ENCODE results near the gene SSBP3.
"Not testable (repeated sequence)": the region's sequence is repeated elsewhere in the genome, so short reads cannot be mapped to it uniquely, and the experiment has no call there.

SSBP3 gene

DNA sequence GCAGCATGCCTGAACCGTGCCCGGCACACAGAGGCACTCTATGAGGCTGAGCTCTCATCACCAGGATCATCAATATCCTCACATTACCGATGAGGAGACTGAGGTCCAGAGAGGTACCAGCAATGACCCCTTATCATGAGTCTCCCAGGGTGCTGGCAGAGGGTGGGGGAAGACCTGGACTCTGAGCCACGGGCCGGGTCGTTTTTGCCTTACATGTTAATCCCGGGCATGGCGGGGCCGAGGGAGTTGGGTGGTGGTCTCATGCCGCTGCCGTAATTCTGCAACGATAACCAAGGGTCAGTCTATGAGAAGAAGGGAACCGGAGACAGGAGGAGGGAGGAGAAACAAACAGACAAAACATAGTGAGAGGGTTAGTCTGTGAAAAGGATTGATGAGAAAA lies 163.2 kb downstream of the SSBP3 start:
- DNase-seq (ENCODE audit: low read depth, low spot score) = no peak
- no peak overlapping the region for H3K4me3 ChIP-seq (ENCODE audit: low read length)

DNA sequence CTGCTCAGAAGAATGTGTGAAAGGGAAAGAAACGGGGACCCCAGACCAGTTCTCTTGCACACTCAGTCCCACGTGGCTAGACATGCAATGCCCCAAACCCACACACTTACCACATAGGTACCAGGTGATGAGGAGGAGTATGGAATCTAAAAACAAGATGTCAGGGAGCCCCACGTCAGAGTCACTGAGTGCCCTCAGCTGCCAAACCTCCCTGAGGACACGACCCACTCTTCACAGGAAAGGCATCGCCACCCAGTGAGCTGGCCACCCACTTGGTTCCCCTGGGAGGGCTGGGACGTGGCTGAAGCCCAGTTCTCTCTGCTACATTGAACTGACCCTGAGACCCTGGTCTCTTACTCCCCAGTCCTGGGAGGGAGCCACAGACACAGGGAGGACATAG lies 164.8 kb downstream of the SSBP3 start:
- H3K4me3 ChIP-seq (ENCODE audit: low read length) = no peak overlapping the region
- no peak for DNase-seq (ENCODE audit: low read depth, low spot score)

GRCh38 chr1:54240741-54241335 lies 165.4 kb downstream of the SSBP3 start:
- no peak overlapping the region for H3K4me3 ChIP-seq (ENCODE audit: low read length)

DNA sequence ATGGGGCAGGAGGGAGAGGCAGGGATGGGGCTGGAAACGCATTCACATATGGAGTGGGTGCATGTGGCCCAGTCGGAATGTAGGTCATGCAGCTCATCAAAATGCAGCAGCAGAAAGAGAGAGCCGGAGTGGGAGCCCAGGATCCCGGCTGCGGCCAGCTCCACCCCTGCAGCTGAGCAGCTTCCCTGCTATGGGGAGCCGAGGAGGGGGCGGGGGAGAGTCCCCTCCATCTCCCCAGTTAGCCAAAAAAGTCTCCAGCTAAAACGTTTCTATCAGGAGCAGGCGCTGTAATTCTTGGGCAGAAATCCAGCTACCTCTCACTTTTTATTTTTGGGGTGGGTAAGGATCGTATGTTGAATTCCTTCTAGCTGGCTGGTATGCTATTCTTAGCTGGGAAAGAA lies 166.6 kb downstream of the SSBP3 start:
- no peak overlapping the region for H3K4me3 ChIP-seq (ENCODE audit: low read length)
- DNase-seq (ENCODE audit: low read depth, low spot score) = no peak

More at GRCh38 chr1:54240741-54241335, 165.4 kb downstream of the SSBP3 start:
- DNase-seq (ENCODE audit: low read depth, low spot score) = no peak

DNA sequence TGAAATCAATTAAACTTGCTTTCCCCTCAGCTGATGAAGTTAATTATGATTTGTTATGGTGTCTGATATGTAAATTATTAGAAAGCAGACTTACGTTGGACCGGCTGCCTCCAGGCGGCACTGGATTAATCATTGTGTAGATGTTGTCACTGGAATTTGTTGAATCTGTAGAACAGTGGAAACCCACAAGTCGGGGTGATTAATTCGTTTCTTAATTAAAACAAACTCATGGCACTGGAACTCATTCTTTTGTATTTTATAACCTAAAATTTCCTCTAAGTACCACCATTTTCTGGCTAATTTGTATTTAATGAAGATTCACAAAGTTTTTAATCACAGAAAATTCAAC lies 167.2 kb downstream of the SSBP3 start:
- H3K4me3 ChIP-seq (ENCODE audit: low read length) = no peak overlapping the region
- no peak for DNase-seq (ENCODE audit: low read depth, low spot score)

- no peak overlapping the region for H3K4me3 ChIP-seq (ENCODE audit: low read length)
- DNase-seq (ENCODE audit: low read depth, low spot score) = no peak
These were observed 167.7 kb downstream of the SSBP3 start for GRCh38 chr1:54238353-54239034.

GRCh38 chr1:54237586-54237985 lies 168.6 kb downstream of the SSBP3 start:
- no peak for DNase-seq (ENCODE audit: low read depth, low spot score)
- H3K4me3 ChIP-seq (ENCODE audit: low read length) = no peak overlapping the region

- no peak overlapping the region for H3K4me3 ChIP-seq (ENCODE audit: low read length)
- no peak for DNase-seq (ENCODE audit: low read depth, low spot score)
These were observed 171.9 kb downstream of the SSBP3 start for GRCh38 chr1:54234284-54234683.

GRCh38 chr1:54233196-54233595 lies 173.0 kb downstream of the SSBP3 start:
- DNase-seq (ENCODE audit: low read depth, low spot score); H3K4me3 ChIP-seq (ENCODE audit: low read length): not testable (repeated sequence)

GRCh38 chr1:54230507-54231339 lies 175.5 kb downstream of the SSBP3 start:
- no peak for DNase-seq (ENCODE audit: low read depth, low spot score)

DNA sequence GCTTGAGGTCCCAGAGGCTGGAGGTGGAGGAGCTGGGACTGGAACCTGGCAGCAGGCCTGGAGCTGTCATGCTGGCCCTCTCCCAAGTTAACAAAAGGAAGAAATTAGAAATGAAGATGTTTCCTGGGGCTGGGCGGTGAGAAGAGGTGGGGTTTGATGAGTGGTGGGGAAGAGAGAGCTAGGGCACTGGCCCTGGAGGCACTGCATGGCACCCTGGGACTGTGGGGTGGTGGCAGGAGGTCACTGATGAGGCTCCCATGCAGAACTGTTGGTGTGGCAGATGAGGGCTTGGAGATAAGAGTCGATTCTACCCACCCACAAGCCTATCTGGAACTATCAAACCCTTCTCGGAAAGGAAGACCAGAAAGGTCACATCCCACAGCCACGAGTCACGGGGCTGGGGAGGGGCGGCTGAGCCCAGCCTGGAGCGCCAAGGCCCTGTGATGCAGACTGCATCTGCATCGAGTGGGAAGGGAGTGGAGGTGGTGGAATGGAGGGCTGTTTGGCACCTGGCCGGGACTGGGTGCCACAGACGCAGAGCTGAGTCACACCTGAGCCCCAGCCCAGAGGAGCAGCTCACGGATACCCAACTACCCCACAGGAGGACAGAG lies 176.8 kb downstream of the SSBP3 start:
- DNase-seq (ENCODE audit: low read depth, low spot score) = no peak
- H3K4me3 ChIP-seq (ENCODE audit: low read length) = no peak overlapping the region

More at GRCh38 chr1:54230507-54231339, 175.5 kb downstream of the SSBP3 start:
- H3K4me3 ChIP-seq (ENCODE audit: low read length) = no peak overlapping the region

DNA sequence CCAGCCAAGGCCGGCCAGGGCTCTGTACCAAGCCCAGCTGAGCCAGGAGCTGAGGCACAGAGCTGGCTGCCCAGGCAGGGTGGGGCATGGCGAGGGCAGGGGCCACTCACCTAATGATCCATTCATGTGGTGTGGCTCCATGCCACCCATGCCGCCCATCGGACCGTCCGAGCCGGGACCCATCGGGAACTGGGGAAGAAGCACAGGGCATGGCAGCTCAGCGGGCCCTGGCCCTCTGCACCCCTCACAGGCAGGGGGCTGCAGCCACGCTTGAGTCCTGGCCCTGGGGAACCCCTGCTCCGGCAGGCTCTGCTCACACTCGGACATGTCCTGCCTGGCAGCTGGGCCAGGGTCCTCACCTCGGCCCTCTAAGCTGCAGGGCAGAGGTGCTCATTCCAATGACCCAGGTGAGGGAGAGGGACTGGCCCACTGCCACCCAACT lies 177.5 kb downstream of the SSBP3 start:
- no peak overlapping the region for H3K4me3 ChIP-seq (ENCODE audit: low read length)
- DNase-seq (ENCODE audit: low read depth, low spot score) = no peak

GRCh38 chr1:54227891-54228310 lies 178.3 kb downstream of the SSBP3 start:
- no peak overlapping the region for H3K4me3 ChIP-seq (ENCODE audit: low read length)
- no peak for DNase-seq (ENCODE audit: low read depth, low spot score)

- DNase-seq (ENCODE audit: low read depth, low spot score) = no peak
- H3K4me3 ChIP-seq (ENCODE audit: low read length) = no peak overlapping the region
These were observed 179.0 kb downstream of the SSBP3 start for GRCh38 chr1:54227091-54227602.

GRCh38 chr1:54225986-54226559 lies 180.1 kb downstream of the SSBP3 start:
- no peak for DNase-seq (ENCODE audit: low read depth, low spot score)

DNA sequence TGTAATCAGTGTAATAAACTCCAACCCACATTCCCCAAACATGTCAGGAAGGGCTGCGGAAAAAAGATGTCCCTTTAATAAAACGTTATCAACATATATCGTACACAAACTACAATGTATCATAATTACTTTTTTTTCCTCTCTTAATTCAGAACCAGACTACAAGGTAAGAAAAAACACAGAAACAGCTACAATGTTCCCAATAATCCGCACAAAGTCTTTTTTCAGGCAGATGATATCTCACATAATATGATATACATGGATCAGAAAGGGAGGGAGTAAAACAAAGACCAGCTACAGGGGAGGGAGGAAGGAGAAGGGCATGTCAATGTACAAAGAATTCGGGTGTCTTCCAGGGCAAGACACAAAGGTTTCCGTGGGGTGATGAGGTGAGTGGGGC lies 180.8 kb downstream of the SSBP3 start:
- DNase-seq (ENCODE audit: low read depth, low spot score) = no peak
- no peak overlapping the region for H3K4me3 ChIP-seq (ENCODE audit: low read length)

More at GRCh38 chr1:54225986-54226559, 180.1 kb downstream of the SSBP3 start:
- no peak overlapping the region for H3K4me3 ChIP-seq (ENCODE audit: low read length)

- no peak overlapping the region for H3K4me3 ChIP-seq (ENCODE audit: low read length)
- DNase-seq (ENCODE audit: low read depth, low spot score) = no peak
These were observed 182.0 kb downstream of the SSBP3 start for GRCh38 chr1:54224233-54224632.

DNA sequence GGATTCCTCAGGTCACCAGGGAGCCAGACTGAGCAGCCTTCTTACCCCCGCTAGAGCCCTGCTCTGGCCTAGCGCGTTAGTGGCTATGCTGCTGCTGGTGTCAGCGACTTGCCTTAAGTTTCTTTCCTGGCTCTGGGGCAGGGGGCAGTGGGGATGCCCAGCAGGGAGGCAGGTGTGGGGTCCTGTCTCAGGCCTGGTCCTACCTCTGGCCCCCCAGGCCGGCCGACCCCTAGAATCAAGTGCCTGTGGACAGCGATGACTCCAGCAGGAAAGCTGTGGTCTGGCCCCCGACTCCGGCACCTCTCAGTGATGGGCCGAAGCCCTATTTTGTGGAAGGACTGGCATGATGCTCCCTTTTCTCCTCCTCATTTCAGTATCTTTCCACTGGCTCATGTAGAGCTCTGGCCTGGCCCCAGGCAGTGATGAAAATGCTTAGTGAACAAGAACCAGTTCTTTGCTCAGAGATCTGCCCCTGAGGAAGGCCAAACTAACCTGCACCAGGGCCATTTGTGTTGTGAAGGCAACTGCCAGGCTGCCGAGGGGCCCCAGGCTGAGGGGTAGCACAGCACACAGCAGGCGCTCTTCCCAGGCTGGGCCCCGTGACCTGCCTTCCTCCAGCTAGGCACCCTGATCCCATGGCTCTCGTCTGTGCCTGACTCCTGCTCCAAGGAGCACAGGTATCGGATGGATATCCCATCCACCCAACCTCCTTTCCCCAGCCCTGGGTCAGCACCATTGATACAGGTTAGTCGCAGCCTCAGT lies 182.6 kb downstream of the SSBP3 start:
- no peak overlapping the region for H3K4me3 ChIP-seq (ENCODE audit: low read length)
- no peak for DNase-seq (ENCODE audit: low read depth, low spot score)

Measured in Jurkat, Clone E6-1 (cell line).